ENCODE data around the gene DLGAP4.

Gene DLGAP4

GRCh38 chr20:36274181-36274841 is 31.8 kb upstream of the DLGAP4 start:
- DNase-seq = no peak

GRCh38 chr20:36275011-36275410 is 31.1 kb upstream of the DLGAP4 start:
- DNase-seq = no peak

GRCh38 chr20:36275441-36276189 is 30.5 kb upstream of the DLGAP4 start:
- no peak for DNase-seq

- DNase-seq = no peak
Observed at GRCh38 chr20:36277546-36277945, 28.6 kb upstream of the DLGAP4 start.

- no peak for DNase-seq
Observed at GRCh38 chr20:36279362-36279761, 26.8 kb upstream of the DLGAP4 start.

GRCh38 chr20:36279776-36280175 is 26.4 kb upstream of the DLGAP4 start:
- no peak for DNase-seq

GRCh38 chr20:36281785-36282380 is 24.3 kb upstream of the DLGAP4 start:
- DNase-seq = no peak

- DNase-seq = no peak
Observed at GRCh38 chr20:36284751-36285150, 21.4 kb upstream of the DLGAP4 start.

GRCh38 chr20:36285746-36286447 is 20.2 kb upstream of the DLGAP4 start:
- DNase-seq = no peak

GRCh38 chr20:36297656-36298055 is 8.5 kb upstream of the DLGAP4 start:
- no peak for DNase-seq

- DNase-seq = no peak
Observed at GRCh38 chr20:36298061-36298460, 8.1 kb upstream of the DLGAP4 start.

GRCh38 chr20:36298795-36299339 is 7.3 kb upstream of the DLGAP4 start:
- no peak for DNase-seq

- DNase-seq = no peak
Observed at GRCh38 chr20:36299459-36299858, 6.7 kb upstream of the DLGAP4 start.

GRCh38 chr20:36301359-36302119 is 4.6 kb upstream of the DLGAP4 start:
- no peak for DNase-seq

- no peak for DNase-seq
Observed at GRCh38 chr20:36303020-36303595, 3.0 kb upstream of the DLGAP4 start.

- DNase-seq = no peak
Observed at GRCh38 chr20:36303831-36304230, 2.3 kb upstream of the DLGAP4 start.

GRCh38 chr20:36304786-36305495 is 1.2 kb upstream of the DLGAP4 start:
- no peak for DNase-seq

- no peak for DNase-seq
Observed at GRCh38 chr20:36306553-36307411, 643 bp downstream of the DLGAP4 start.

- no peak for DNase-seq
Observed at GRCh38 chr20:36307412-36308325, 1.5 kb downstream of the DLGAP4 start.

Measured in CD4-positive, alpha-beta T cell treated with Interleukin-4 for 1 hour (primary cell).